ENCODE results near the gene PAM16. TPM values are rescaled to one million over a fixed set of nuclear protein-coding genes. Genes with fewer than 3 reads are reported as not detected.

Gene PAM16
- polyA plus RNA-seq, 6 donors from 2014 or later: 33.1 to 54.6 (median 47.6) TPM

DNA sequence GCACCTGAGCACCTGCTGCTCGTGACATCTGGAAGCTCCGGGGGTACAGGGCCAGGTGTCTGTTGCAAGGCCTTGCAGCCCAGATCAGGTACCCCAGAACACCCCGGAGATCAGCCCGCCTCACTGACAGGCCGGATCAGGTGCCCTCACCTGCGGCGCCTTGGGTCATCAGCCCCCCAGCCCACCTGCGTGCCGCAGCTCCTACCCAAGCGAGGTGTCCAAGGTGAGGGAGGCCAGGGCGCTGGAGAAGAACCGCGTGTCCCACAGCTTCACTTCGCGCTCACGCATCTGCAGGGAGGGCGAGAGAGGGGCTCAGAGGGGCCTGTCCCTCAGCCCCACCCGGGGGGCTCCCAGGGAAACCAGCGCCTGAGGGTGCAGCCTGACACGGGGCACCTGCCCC, 36.7 kb upstream of the PAM16 start:
- Mint-ChIP-seq H3K36me3 (peaks cover 0 to 7% of the 10 kb centered on the region in 2 donors), H3K4me3 (no peak overlapping the region), H3K27ac (peak overlapping the region in 1 of 6 donors; percentile 78), H3K27me3 (no peaks in the 10 kb centered on the region), H3K4me1 (peaks cover 0 to 4% (median 0%) of the 10 kb centered on the region in 3 donors), H3K9me3 (no peaks in the 10 kb centered on the region)
- no peak for ATAC-seq (ENCODE audit: low read depth in 2 of 2)
- DNase-seq: no peak

DNA sequence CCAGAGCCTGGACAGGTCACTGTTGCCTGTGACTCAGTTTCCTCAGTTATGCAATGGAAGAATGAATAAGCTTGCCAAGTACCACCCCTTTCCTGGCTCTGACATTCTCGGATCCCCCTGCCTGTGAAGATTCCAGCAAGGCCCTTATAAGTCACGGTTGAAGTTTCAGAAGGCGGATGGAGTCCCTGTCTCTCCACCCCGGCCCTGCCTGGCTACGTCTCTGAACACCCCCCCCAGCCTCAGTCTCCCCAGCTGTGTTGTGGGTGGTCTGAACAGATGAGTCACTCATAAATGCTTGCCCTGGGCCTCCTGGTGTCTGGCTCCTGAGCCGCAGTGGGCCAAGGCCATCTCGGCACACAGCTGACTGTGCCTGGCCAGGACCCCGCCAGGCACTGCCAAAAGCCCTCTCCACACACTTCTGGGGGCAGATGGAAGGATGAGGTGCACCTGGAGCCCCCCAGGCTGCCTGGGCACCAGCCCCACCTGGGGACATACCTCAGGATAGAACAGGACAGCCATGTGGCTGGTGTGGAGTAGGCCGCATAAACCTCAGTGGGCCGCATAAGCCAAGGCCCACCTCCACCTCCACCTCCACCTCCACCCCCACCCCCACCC, 35.9 kb upstream of the PAM16 start:
- Mint-ChIP-seq H3K27ac (peak overlapping the region in 2 of 6 donors; percentile 65 to 78), H3K27me3 (no peaks in the 10 kb centered on the region), H3K36me3 (peaks cover 0 to 7% of the 10 kb centered on the region in 2 donors), H3K4me1 (peaks cover 0 to 4% (median 0%) of the 10 kb centered on the region in 3 donors), H3K9me3 (no peaks in the 10 kb centered on the region), H3K4me3 (no peak overlapping the region)
- DNase-seq (no peak), ATAC-seq (ENCODE audit: low read depth in 2 of 2) (no peak)

DNA sequence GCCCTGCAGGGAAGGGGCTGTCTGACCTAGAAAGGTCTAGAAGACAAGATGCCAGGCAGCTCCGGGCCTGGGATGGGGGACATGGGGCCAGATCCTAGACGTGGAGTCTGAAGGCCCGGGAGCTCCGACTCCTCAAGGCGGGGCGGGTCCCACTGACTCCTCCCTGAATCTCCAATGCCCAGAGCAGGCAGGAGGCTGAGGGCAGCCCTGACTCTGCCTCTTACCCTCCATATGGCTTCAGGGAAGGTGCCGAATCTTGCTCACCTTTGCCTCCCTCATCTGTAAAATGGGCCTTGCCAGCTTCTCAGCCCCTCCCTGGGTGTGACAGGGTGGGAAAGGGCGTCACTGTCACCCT, 35.3 kb upstream of the PAM16 start:
- no peaks in the 10 kb centered on the region for H3K9me3 Mint-ChIP-seq
- no peak for ATAC-seq (ENCODE audit: low read depth in 2 of 2)
- no peaks in the 10 kb centered on the region for H3K27me3 Mint-ChIP-seq
- DNase-seq: no peak
- no peak overlapping the region for H3K4me3 Mint-ChIP-seq
- peaks cover 0 to 7% of the 10 kb centered on the region in 2 donors for H3K36me3 Mint-ChIP-seq
- peaks cover 0 to 4% (median 0%) of the 10 kb centered on the region in 3 donors for H3K4me1 Mint-ChIP-seq
- peak overlapping the region in 1 of 6 donors; percentile 78 for H3K27ac Mint-ChIP-seq

DNA sequence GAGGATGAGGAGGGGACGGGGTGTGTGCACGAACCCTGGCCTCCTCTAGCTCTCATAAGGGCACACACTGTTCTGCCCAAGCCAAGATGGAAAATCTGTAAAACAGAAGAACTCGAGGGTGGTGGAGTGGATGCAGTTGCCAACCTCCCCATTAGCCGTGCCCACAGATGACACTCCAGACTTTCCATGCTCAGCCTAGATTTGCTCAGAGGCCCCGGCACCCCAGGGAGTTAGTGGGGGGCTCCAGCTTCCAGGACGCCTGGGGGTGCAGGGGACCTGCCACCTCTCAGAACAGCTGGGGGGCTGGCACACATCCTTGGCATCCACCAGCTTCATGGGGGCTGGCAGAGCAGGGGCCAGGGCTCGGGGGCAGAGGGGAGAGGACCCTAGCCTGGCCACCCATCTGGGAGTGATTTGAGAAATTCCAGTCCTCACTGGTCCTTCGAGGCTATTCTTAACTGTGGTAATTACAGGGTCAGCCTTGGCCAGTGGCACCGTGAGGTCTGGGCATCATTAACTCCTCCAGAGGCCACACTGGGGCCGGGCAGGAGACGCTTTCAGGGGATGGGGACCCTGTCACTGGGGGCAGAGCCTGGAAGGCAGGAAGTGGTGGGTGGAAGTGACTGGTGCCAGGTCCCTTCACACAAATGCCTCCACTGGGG, 34.8 kb upstream of the PAM16 start:
- DNase-seq: no peak
- no peaks in the 10 kb centered on the region for H3K27me3 Mint-ChIP-seq
- peaks cover 0 to 7% of the 10 kb centered on the region in 2 donors for H3K36me3 Mint-ChIP-seq
- peaks cover 0 to 4% (median 0%) of the 10 kb centered on the region in 3 donors for H3K4me1 Mint-ChIP-seq
- no peak for ATAC-seq (ENCODE audit: low read depth in 2 of 2)
- peak overlapping the region in 1 of 8 donors; percentile 66 for H3K4me3 Mint-ChIP-seq
- peak overlapping the region in 2 of 6 donors; percentile 78 to 86 for H3K27ac Mint-ChIP-seq
- H3K9me3 Mint-ChIP-seq: no peaks in the 10 kb centered on the region

DNA sequence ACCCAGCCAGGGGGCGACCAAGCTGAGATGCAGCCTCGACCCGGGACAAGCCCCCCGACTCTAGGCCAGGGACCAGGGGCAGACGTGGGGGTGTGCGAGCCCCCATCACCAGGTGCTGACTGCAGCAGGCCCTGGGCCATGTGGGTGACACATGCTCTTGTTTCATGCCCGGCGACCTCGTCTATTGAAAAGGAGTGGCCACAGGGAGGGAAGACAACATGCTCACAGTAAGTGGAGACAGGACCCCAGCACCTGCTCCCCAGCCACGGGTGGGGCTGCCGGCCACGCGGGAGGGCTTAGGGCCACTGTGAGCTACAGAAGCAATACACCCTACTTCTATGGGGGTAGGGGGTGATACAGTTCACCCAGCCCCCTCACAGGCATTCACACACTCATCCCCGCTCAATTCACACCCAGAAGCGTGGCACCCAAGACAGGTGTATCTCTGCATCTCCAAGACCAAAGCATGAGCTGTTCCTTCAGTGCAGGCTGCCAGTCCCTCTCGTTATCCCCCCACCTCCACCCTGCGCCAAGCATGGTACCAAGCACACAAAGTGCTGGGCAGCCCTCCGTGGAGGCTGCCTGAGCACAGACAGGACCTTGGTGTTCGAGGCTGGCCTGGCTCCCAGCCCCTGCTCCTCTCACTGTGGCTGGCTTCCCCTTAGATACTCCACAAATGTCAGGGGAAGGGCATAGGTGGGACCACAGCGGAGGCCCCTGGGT, 34.1 kb upstream of the PAM16 start:
- H3K36me3 Mint-ChIP-seq: peaks cover 0 to 7% of the 10 kb centered on the region in 2 donors
- peak overlapping the region in 3 of 6 donors; percentile 47 to 86 (median 78) for H3K27ac Mint-ChIP-seq
- H3K4me1 Mint-ChIP-seq: peaks cover 0 to 4% (median 2%) of the 10 kb centered on the region in 3 donors
- H3K27me3 Mint-ChIP-seq: no peaks in the 10 kb centered on the region
- DNase-seq (no peak), ATAC-seq (ENCODE audit: low read depth in 2 of 2) (no peak)
- H3K4me3 Mint-ChIP-seq: peak overlapping the region in 1 of 8 donors; percentile 66
- H3K9me3 Mint-ChIP-seq: no peaks in the 10 kb centered on the region

DNA sequence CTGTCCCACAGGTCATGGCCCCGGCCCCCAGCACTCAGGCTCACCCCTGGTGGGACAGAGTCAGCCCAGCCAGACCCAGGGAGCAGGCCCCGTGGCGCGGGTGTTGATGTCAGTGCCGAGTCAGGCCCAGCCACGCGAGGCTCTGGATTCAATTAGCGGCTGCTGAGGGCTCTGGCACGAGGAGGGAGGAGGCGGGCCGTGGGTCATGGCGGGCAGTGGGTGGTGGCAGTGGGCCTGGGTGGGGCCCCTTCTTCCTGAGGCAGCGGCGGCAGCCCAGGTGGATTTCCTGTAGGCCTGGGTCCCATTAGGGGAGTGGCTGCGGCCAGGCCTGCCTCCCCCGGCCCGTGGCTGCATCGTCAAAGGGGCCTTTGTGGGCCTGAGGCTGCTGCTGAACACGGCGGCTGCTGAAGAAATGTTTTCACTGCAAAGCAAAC, 33.4 kb upstream of the PAM16 start:
- no peaks in the 10 kb centered on the region for H3K27me3 Mint-ChIP-seq
- peaks cover 0 to 4% (median 4%) of the 10 kb centered on the region in 3 donors for H3K4me1 Mint-ChIP-seq
- no peak overlapping the region for H3K4me3 Mint-ChIP-seq
- H3K36me3 Mint-ChIP-seq: peaks cover 0 to 7% of the 10 kb centered on the region in 2 donors
- ATAC-seq (ENCODE audit: low read depth in 2 of 2) (no peak), DNase-seq (no peak)
- no peaks in the 10 kb centered on the region for H3K9me3 Mint-ChIP-seq
- H3K27ac Mint-ChIP-seq: peak overlapping the region in 1 of 6 donors; percentile 36

DNA sequence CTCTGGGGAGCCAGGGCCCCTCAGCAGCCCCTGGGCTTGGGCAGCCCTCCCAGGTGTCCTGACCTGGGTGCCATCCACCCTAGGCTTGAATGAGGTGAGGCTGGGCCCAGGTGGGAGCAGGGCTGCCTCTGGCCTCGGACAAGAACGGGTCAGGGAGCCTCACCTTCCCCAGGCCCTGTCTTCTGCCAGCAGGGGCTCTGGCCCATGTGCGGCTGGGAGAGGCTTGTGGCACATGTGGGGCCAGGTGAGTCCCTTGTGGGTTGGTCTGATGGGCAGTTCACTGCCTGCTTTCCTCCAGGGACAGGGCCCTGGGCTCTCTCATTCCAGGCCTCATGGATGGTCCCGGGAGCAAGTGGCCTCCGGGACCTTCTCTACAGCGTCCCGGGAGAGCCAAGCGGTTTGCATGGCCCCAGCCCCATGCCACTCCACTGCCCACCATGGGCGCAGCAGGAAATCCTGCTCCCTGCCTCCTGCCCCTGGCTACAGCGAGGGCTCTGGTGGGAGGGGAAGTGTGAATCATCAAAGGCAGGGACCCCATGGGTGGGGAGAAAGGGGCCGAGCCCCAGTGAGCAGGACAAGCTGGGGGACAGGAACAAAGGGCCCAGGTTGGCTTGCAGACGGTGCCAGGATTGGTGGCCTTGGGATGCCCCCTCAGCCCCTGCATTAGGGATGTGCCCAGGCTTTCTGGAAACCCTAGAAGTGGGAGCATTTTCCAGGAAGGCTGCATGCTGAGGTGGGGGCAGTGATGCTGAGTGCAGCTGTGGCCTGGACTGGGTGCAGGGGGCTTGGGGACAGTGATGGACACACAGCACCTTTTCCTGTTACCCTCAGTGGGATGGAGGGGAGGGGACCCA, 32.7 kb upstream of the PAM16 start:
- no peak for ATAC-seq (ENCODE audit: low read depth in 2 of 2)
- Mint-ChIP-seq H3K27ac (peak overlapping the region in 1 of 6 donors; percentile 78), H3K4me1 (peaks cover 0 to 4% (median 4%) of the 10 kb centered on the region in 3 donors), H3K4me3 (peak overlapping the region in 1 of 8 donors; percentile 42), H3K36me3 (peaks cover 0 to 7% of the 10 kb centered on the region in 2 donors), H3K27me3 (no peaks in the 10 kb centered on the region), H3K9me3 (no peaks in the 10 kb centered on the region)
- DNase-seq: no peak

DNA sequence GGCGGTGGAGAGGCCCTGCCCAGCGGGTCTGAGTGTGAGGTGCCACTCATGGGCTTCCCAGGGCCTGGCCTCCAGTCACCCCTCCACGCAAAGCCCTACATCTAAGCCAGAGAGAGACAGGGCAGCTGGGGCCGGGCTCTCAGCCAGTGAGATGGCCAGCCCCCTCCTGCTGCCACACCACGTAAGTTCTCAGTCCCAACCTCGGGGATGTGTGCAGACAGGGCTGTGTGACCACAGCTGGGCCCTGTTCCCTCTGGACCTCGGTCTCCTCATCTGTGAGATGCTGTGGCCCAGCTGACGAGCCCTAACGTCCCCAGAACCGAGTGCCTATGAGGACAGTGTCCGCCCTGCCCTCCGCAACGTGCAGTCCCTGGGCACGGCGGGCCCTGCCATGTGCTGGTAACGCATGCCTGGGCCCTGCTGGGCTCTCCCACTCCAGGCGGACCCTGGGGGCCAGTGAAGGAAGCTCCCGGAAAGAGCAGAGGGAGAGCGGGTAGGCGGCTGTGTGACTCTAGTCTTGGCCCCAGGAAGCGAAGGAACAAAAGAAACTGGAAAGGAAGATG, 31.8 kb upstream of the PAM16 start:
- Mint-ChIP-seq H3K9me3 (no peaks in the 10 kb centered on the region), H3K4me1 (peaks cover 0 to 7% (median 4%) of the 10 kb centered on the region in 3 donors), H3K4me3 (no peak overlapping the region), H3K36me3 (peaks cover 0 to 7% of the 10 kb centered on the region in 2 donors), H3K27ac (peak overlapping the region in 2 of 6 donors; percentile 41 to 78), H3K27me3 (no peaks in the 10 kb centered on the region)
- ATAC-seq (ENCODE audit: low read depth in 2 of 2) (no peak), DNase-seq (no peak)

DNA sequence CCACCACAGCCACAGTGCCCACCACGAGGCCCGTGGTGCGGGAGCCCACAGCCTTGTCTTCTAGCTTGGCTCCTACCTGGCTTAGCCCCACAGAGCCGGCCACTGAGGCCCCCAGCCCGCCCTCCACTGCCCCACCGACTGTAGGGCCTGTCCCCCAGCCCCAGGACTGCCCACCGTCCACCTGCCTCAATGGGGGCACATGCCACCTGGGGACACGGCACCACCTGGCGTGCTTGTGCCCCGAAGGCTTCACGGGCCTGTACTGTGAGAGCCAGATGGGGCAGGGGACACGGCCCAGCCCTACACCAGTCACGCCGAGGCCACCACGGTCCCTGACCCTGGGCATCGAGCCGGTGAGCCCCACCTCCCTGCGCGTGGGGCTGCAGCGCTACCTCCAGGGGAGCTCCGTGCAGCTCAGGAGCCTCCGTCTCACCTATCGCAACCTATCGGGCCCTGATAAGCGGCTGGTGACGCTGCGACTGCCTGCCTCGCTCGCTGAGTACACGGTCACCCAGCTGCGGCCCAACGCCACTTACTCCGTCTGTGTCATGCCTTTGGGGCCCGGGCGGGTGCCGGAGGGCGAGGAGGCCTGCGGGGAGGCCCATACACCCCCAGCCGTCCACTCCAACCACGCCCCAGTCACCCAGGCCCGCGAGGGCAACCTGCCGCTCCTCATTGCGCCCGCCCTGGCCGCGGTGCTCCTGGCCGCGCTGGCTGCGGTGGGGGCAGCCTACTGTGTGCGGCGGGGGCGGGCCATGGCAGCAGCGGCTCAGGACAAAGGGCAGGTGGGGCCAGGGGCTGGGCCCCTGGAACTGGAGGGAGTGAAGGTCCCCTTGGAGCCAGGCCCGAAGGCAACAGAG, 31.0 kb upstream of the PAM16 start:
- Mint-ChIP-seq H3K4me1 (peaks cover 0 to 11% (median 4%) of the 10 kb centered on the region in 3 donors), H3K27me3 (no peaks in the 10 kb centered on the region), H3K9me3 (no peaks in the 10 kb centered on the region), H3K27ac (peak overlapping the region in 3 of 6 donors; percentile 41 to 78 (median 68)), H3K36me3 (peaks cover 0 to 7% of the 10 kb centered on the region in 2 donors), H3K4me3 (no peak overlapping the region)
- DNase-seq (no peak), ATAC-seq (ENCODE audit: low read depth in 2 of 2) (peak in 1 of 2 donors; percentile 8)

DNA sequence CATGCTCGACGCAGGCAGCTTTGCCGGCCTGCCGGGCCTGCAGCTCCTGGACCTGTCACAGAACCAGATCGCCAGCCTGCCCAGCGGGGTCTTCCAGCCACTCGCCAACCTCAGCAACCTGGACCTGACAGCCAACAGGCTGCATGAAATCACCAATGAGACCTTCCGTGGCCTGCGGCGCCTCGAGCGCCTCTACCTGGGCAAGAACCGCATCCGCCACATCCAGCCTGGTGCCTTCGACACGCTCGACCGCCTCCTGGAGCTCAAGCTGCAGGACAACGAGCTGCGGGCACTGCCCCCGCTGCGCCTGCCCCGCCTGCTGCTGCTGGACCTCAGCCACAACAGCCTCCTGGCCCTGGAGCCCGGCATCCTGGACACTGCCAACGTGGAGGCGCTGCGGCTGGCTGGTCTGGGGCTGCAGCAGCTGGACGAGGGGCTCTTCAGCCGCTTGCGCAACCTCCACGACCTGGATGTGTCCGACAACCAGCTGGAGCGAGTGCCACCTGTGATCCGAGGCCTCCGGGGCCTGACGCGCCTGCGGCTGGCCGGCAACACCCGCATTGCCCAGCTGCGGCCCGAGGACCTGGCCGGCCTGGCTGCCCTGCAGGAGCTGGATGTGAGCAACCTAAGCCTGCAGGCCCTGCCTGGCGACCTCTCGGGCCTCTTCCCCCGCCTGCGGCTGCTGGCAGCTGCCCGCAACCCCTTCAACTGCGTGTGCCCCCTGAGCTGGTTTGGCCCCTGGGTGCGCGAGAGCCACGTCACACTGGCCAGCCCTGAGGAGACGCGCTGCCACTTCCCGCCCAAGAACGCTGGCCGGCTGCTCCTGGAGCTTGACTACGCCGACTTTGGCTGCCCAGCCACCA, 30.2 kb upstream of the PAM16 start:
- Mint-ChIP-seq H3K4me3 (no peak overlapping the region), H3K9me3 (no peaks in the 10 kb centered on the region), H3K27ac (peak overlapping the region in 2 of 6 donors; percentile 68 to 78), H3K27me3 (no peaks in the 10 kb centered on the region), H3K36me3 (peaks cover 0 to 7% of the 10 kb centered on the region in 2 donors), H3K4me1 (peaks cover 0 to 11% (median 4%) of the 10 kb centered on the region in 3 donors)
- ATAC-seq (ENCODE audit: low read depth in 2 of 2) (no peak), DNase-seq (no peak)
